SK-N-MC (cell line): Measurements from ENCODE around the gene SERGEF.

Experiments
- EZH2 ChIP-seq: fragments of 200-600 bp; sonication (generic); IDR thresholded peaks from one replicate; pipeline ENCODE4 v1.6.1; 2017; ENCODE audit warnings: antibody characterized with exemption
- POLR2AphosphoS5 ChIP-seq: IDR thresholded peaks from 2 replicates; pipeline ENCODE4 v1.6.1; 2012; ENCODE audit warnings: mild to moderate bottlenecking, low read depth, low read length, borderline replicate concordance

DNA sequence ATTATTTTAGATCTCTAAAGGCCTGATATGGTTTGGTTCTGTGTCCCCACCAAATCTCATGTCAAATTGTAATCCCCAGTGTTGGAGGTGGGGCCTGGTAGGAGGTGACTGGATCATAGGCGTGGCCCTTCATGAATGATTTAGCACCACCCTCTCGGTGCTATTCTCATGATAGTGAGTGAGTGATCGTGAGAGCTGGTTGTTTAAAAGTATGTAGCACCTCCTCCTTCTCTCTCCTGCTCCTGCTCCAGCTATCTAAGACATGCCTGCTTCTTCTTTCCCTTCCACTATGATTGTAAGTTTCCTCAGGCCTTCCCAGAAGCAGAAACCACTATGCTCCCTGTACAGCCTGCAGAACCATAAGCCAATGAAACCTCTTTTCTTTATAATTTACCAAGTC is 114.1 kb downstream of the SERGEF start:
- no peak for TF ChIP-seq POLR2AphosphoS5
- TF ChIP-seq EZH2, result no peak
